Activated CD4-positive, alpha-beta T cell treated with anti-CD3 and anti-CD28 coated beads, Interleukin-2, amount 50 U/mL, for 24 hours (primary cell): ENCODE measurements around the gene NNMT.

Experiments used
- DNase-seq, 2 donors: peaks; one replicate each; pipeline ENCODE4 v3.0.0-alpha.2; 2020; ENCODE audit warnings: low read depth in 1 of 2, low spot score in 1 of 2

The NNMT gene

DNA sequence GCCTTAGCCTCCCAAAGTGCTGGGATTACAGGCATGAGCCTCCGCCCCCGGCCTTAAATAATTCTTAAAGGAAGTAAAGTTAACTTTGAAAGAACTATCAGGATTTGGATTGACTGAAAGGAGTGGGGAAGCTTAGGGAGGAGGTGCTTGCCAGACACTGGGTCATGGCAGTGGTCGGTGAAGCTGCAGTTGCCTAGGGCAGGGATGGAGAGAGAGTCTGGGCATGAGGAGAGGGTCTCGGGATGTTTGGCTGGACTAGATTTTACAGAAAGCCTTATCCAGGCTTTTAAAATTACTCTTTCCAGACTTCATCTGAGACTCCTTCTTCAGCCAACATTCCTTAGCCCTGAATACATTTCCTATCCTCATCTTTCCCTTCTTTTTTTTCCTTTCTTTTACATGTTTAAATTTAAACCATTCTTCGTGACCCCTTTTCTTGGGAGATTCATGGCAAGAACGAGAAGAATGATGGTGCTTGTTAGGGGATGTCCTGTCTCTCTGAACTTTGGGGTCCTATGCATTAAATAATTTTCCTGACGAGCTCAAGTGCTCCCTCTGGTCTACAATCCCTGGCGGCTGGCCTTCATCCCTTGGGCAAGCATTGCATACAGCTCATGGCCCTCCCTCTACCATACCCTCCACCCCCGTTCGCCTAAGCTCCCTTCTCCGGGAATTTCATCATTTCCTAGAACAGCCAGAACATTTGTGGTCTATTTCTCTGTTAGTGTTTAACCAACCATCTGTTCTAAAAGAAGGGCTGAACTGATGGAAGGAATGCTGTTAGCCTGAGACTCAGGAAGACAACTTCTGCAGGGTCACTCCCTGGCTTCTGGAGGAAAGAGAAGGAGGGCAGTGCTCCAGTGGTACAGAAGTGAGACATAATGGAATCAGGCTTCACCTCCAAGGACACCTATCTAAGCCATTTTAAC, at the start of gene NNMT:
TSS of gene NNMT (plus strand) at position 724 of the 929 bp plus-strand sequence. CDS start at position 882, 158 bp downstream.
- no peak for DNase-seq

DNA sequence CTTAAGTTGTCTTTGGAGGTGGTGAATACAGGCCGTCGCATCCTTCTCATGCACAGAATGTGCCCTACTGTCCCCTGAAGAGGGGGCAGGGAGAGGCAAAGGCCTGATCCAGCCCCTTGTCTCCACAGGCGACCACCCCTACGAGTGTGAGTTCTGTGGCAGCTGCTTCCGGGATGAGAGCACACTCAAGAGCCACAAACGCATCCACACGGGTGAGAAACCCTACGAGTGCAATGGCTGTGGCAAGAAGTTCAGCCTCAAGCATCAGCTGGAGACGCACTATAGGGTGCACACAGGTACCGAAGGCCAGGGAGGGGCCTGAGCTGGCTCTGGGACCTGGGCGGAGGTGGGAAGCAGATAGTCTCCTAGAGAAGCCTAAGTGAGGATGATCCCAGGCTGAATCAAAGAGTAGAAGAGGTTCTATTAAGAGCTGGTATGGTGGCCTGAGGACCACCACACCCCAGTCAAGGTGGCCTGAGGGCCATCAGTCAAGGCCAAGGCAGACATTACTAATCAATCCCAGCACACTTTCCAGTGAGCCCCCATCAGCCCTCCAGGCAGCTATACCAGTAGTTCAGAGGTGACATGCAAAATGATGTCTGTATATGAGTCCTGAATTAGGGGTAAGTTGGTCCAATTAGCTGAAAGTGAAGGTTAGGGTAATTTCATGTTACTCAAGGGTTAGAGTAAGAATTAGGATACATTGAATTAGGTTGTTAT, 49.0 kb upstream of the NNMT start:
- no peak for DNase-seq

DNA sequence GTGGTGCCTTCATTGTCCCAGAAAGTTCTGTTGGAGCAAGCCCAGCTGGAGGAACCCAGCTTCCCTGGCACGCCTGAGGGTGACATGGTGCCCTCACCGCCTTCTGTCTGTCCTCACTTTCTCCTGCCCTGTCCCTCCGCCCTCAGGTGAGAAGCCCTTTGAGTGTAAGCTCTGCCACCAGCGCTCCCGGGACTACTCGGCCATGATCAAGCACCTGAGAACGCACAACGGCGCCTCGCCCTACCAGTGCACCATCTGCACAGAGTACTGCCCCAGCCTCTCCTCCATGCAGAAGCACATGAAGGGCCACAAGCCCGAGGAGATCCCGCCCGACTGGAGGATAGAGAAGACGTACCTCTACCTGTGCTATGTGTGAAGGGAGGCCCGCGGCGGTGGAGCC, 46.0 kb upstream of the NNMT start:
- no peak for DNase-seq

DNA sequence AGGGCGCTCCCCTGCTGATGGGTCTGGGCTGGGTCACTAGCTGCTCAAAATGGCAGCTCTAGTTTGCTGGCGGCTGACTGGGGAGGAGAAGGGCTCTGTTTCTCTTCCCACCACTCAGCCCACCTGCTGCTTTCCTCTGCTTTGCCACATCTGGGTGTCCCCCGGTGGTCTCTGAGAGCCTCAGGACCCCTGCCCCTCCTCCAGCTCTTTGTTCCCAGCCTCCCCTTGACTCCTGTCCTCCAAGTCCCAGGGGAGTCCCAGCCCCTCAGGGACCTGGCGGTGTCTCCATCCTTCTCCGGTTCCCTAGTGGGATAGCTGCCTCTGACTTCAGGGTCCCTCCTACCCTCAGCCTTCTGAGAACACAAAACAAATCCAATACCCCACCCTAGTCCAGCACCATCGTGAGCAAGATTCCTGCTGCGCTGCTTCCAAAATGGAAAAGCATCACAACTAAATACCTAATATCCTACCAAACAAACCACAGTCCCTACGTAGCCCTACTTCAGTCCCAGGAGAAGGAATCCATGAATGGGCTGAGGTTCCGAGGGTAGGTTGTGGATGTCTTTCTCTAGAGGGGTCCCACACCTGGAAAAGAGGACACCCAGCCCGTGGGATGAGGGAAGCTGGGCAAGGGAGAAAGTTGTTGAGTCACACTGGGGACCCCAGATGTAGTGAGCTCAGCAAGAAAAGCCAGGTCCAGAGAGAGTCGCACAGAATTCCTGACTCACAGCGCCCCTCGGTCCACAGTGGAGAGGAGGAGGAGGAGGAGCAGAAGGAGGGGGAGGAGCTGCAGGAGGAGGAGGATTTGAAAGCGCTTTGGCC, 45.0 kb upstream of the NNMT start:
- no peak for DNase-seq

DNA sequence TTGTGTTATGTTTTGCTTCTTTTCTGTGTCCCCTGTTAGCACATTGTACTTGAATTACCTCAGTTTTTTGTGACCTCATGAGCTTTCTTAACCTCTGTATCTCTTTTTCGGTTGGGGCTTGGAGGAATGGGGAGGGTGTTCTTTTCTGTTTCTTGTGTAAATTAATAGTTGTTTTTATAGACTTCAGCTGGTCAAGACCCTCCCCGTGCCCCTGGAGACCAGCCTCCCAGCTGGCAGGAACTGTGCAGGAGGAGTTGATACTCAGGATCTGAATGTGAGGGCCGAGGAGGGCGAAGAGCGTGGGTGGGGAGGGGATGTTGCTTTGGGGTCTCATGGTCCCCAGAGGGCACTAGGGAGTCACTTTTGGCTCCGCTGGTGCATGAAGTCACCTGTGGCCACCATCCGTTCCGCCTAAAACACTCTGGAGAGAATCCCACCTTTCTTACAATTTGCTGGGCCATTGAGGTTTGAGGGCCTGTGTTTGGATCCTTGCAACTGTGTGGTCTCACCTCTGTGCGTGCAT, 44.3 kb upstream of the NNMT start:
- no peak for DNase-seq

DNA sequence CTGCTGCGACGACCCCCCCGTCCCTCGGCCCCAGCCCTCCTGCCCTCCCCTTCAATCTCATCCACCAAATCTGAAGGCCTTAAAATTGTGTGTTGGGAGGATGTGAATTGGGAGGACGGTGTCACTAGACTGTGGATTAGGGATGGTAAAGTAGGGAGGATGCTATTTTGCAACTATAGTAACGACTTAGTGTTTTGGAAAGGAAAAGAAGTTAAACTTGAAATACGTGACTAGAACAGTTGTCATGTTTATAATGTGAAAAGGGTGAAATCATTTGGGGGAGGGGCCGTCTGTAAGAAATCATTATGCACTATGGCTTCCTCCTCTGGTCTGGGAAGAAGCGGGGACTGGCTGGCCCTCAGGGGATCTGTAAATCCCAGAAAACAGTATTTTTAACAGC, 43.4 kb upstream of the NNMT start:
- no peak for DNase-seq

DNA sequence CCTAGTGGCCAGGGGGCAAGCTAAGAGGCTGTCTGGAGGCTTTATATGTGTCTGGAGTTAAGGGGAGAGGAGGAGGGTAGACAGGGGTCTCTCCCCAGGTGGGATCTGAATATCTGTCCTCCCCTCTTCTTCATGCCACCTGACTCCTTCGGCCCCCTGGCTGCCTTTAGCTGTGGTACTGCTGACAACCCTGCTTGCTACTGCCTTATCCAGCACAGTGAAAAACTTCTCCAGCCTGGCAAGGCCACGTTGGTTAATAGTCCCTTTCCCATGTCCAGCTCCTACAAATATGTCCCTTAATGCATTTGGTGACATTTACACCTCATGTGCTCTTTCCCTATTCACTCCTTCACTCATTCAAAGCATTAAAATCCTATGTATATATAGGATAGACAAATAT, 42.4 kb upstream of the NNMT start:
- no peak for DNase-seq

DNA sequence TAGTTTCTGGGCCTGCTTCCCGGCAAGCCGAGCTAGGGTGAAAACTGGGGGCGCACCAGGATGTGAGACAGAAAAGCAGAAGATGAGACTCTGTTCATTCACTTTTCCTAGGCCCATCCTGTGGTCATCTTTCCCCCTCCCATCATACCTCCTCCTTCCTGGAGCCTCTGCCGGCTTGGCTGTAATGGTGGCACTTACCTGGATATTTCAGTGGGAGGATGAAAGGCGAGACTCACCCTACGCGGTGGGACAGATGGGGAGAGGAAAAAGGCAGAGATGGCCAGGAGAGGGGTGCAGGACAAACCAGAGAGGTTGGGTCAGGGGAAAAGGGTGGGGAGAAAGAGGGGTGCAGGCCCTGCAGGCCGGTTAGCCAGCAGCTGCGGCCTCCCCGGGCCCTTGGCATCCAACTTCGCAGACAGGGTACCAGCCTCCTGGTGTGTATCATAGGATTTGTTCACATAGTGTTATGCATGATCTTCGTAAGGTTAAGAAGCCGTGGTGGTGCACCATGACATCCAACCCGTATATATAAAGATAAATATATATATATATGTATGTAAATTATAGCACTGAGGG, 41.5 kb upstream of the NNMT start:
- no peak for DNase-seq

DNA sequence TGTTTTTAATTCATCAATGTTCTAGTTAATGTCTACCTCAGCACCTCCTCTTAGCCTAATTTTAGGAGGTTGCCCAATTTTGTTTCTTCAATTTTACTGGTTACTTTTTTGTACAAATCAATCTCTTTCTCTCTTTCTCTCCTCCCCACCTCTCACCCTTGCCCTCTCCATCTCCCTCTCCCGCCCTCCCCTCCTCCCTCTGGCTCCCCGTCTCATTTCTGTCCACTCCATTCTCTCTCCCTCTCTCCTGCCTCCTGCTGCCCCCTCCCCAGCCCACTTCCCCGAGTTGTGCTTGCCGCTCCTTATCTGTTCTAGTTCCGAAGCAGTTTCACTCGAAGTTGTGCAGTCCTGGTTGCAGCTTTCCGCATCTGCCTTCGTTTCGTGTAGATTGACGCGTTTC, 40.9 kb upstream of the NNMT start:
- no peak for DNase-seq

DNA sequence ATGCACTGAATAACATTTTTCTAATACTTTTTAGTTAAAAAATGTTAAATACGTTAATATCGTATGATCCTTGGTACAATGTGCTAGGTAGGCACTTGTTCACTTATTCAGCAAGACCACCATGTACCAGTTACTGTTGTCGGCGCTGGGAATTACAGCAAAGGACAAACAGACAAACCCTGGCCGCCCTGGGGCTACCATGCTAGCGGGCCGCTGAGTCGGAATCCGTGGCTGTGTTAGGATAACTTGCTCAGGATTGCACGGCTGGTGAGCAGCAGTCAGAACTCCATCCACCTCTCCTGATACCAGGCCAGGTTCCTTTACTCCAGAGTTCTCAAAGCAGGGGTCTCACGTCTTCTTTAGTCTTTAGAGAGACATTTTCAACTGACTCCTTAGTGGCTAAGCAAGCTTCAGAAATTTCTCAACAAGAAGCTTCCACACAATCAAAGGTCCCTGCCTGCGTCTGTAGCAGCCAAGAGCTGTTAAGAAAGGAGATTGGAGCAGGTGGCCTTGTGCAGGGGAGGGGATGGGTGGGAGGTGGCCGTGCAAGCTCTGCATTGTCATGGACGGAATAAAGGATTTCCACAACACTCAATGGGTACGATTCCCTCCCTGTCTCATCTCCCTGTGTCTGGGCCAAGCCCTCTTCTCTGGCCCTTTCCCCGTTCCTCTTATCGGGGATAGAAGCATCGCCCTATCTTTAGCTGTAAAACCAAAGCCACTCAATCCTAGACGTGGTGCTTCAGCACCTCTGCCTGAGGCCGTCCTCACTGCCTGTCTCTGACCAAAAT, 39.8 kb upstream of the NNMT start:
- no peak for DNase-seq

DNA sequence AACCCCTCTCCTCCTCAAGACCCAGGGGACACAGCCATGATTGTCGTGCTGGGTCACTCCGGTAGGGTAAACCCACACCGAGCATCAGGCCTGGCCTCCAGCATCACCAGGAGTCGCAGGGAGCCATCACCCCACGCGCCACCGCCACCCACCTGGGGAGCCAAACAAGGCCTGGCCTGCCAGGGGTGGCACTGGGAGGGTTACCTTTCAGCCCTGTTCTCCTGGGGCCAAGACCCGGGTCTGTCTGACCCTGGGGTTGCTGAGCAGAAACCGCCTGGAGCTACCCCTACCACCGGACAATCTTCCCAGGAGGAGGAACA, 39.3 kb upstream of the NNMT start:
- DNase-seq: no peak

DNA sequence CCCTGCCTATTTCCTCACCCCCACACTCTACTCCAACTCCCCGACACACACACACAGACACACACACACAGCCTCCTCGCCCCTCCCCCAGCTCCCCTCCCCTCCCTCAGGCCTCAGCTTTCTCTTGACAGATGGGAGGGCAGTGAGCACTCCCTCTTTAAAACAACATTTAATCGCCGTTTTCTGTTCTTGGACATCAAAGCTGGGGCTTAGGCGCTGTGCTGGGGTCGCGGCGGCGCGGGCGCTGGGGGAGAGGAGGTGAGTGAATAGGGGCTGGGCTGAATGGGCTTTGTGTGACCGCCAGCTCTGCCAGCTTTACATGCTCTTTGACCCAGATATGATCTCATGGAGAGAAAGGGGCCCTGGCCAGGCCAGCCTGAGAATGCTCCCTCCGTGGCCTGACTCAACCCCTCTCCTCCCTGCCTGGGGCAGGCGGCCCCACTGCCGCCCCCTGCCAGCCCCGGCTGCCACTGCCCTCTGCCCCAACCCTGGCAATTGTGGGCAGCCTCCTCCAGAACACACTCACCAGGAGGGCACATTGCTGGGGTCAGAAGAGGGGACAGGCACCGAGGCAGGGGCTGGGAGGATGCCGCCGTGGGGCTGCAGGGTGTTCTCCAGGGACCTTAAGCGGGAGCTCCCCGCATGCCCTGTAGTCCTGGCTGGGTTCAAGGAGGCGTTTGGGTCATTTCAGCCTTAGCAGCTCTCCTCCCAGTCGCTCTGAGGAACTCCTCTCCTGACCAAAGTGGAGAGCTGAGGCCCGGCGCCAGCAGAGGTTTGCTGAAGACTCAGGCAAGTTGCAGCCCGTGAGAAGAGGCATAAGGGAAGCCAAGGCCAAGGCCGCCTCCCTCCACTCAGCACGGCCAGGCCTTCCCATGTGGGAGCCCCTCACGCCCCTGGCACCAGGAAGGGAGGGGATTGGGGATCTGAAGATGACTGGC, 38.3 kb upstream of the NNMT start:
- no peak for DNase-seq

DNA sequence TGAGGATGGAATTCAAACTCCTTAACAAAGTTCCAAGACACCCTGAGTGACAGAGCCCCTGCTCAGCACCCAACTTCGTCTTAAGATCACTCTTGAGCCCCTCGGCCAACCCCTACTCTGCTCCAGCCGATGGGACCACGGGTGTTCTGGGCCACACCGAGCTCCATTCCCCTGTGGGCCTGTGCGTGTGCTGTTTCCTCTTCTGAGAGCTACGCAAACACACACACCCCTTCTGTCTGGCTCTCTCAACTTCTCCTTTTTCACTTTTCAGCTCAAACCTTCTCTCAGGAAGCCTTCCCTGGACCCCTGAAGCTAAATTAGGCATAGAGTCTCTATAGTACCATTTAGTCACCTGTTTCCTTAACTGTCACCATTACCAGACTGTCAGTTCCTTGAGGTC, 37.5 kb upstream of the NNMT start:
- DNase-seq: no peak

DNA sequence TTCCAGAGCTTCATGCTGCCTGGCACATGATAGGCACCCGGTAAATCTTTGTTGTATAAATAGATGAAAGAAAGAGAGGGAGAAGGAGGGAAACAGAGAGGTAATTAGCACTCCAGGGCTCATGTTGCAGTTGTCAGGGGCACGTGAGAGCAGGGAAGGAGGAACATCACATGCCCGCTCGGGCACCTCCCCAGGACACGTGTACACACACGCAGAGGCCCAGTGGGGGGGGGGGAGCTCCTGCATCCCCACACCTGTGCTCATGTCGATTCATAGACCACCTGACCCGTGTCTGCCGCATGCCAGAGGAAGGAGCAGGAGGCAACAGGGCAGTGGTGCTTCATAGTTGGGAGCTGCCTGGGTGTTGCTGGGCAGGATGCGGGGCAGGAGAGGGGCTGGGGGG, 37.1 kb upstream of the NNMT start:
- DNase-seq: no peak

DNA sequence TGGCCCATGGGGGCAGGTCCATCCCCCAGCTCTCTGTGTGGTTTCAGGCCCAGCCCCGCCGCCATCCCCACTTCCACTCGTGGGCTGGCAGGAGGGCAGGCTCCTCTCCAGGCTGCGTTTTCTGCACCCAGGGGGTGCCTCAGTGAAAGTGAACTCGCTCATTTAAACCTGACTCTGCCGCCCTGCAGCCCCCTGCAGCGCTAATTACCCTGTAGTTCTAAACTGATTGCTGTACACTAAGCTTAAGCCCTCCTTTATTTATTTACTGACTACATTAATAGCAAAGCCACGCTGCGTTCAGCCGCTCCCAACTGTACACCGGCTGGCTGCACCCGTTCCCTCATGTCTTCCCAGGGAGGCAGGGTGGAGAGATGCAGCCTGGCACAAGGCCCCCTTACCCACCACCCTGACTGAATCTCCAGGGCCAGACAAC, 36.6 kb upstream of the NNMT start:
- DNase-seq: no peak

DNA sequence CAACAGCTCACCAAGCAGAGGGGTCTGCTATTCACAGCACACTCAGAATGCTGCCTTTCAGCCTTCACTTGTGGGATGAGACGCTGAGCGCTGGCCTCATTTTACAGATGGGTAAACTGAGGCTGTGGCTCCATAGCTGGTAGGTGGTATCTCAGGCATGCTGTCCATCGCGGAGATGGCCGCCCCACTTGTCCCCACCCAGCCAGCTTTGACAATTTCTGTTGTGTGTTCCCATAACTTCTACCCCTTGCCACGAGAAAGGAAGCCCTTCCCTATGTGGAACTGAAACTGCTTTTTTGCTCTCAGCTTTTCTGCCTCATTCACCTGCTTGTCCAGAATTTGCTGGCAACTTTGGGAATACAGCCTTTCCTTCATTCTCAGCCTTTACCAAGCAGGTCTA, 36.1 kb upstream of the NNMT start:
- DNase-seq: no peak

DNA sequence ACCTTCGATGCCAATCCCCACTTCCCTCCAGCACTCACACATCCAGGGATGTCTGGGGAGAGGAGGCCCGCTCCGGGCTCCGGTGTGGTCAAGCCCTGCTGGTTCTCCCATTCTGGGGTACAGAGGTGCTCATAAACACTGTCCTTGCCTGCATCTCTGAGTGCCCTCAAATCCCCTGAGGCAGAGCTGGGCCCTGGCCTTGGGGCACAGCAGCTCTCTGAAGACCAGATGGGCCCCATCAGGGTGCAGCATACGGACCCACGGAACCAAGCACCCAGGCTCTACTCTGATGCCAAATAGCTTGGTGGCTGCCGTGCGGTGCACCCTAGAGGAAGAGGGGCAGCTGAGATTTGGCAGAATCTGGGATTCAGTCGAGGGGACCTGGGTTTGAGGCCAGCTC, 35.7 kb upstream of the NNMT start:
- no peak for DNase-seq

DNA sequence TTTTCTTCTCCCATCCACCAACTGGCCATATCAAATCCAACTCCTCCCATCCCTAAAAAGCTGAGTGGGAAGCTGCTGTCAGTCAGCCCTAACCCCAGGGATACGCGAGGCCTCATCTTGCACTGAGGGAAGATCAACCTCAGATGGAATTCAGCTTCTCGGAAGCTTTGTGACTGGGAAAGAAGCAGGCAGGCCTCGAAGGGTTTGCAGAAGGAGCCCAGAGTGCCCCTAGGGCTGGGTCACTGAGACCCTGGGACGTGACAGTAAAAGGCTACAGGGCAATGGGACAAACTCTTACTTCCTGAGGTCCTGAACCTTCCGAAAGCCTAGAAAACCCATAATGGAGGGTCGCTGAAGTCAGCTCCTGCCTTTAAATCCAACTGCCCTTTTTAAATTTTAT, 34.4 kb upstream of the NNMT start:
- DNase-seq: no peak
